H1 (cell line): ENCODE measurements around the gene SEMA3E. TPM values are rescaled to one million over a fixed set of nuclear protein-coding genes. Genes with fewer than 3 reads are reported as not detected.

Experiments used
- CTCF ChIA-PET: fragments of 300-600 bp; sonication (Branson Sonifier 250); formaldehyde crosslinking; loops from one replicate; lab custom pipeline; 2021; ENCODE audit not compliant: partially characterized antibody; lab: Charles Lee
- POLR2A ChIA-PET: fragments of 300-600 bp; sonication (Branson Sonifier 250); formaldehyde crosslinking; loops from one replicate; lab custom pipeline; 2021; ENCODE audit warnings: inconsistent platforms; ENCODE audit not compliant: partially characterized antibody; lab: Charles Lee
- DNase-seq, 2 experiments: peaks; one replicate each; pipeline versions ENCODE4 v3.0.0 to v3.0.0-alpha.2; 2010 to 2022; ENCODE audit warnings: low spot score in 2 of 2, low read depth in 1 of 2, mixed read lengths in 1 of 2
- FAIRE-seq: peaks from 2 replicates; lab custom pipeline; 2011; peaks lifted over from hg19 to GRCh38; lab: Jason Lieb, UNC
- H2AFZ ChIP-seq: 2 replicates; pipeline ENCODE4 v1.8.1; 2012; ENCODE audit warnings: low read length, inconsistent platforms
- H2AK5ac ChIP-seq: 2 replicates; pipeline ENCODE4 v1.6.1; 2013; ENCODE audit warnings: low read depth, low read length
- H2BK120ac ChIP-seq: replicated peaks from 2 replicates; pipeline ENCODE3; 2013; ENCODE audit warnings: low read depth, low read length, inconsistent platforms
- H2BK12ac ChIP-seq: 2 replicates; pipeline ENCODE4 v1.6.1; 2013; ENCODE audit warnings: low read depth, low read length
- H2BK15ac ChIP-seq: 2 replicates; pipeline ENCODE4 v1.6.1; 2013; ENCODE audit warnings: low read length
- H2BK20ac ChIP-seq: 2 replicates; pipeline ENCODE4 v1.6.1; 2013; ENCODE audit warnings: low read length
- H2BK5ac ChIP-seq: 2 replicates; pipeline ENCODE4 v1.6.1; 2013; ENCODE audit warnings: low read depth, low read length
- H3K14ac ChIP-seq: 2 replicates; pipeline ENCODE4 v1.6.1; 2013; ENCODE audit warnings: inconsistent platforms; ENCODE audit not compliant: insufficient read length
- H3K18ac ChIP-seq: 2 replicates; pipeline ENCODE4 v1.6.1; 2013; ENCODE audit warnings: low read length; ENCODE audit errors: extremely low read depth
- H3K23ac ChIP-seq: 2 replicates; pipeline ENCODE4 v1.6.1; 2013; ENCODE audit warnings: inconsistent platforms; ENCODE audit not compliant: insufficient read length
- H3K23me2 ChIP-seq: 2 replicates; pipeline ENCODE4 v1.6.1; 2013; ENCODE audit warnings: low read depth, low read length
- H3K27ac ChIP-seq: 2 replicates; pipeline ENCODE4 v1.6.1; 2011; ENCODE audit warnings: low read depth, low read length, inconsistent platforms
- H3K27me3 ChIP-seq, 4 experiments: replicated peaks in 1 of 4; 1 replicate in 1 of 4; 2 replicates in 3 of 4; pipeline versions ENCODE4 v1.6.1 to v1.8.1; 2011 to 2013; ENCODE audit warnings: low read length in 3 of 4, mild to moderate bottlenecking in 3 of 4, inconsistent platforms in 2 of 4, mixed read lengths in 2 of 4, moderate library complexity in 1 of 4; ENCODE audit not compliant: control insufficient read depth in 3 of 4, insufficient read depth in 3 of 4; ENCODE audit errors: extremely low read depth in 1 of 4
- H3K36me3 ChIP-seq, 4 experiments: 2 replicates each; pipeline versions ENCODE4 v1.6.1 to v1.8.1; 2011 to 2013; ENCODE audit warnings: mild to moderate bottlenecking in 4 of 4, low read length in 3 of 4, moderate library complexity in 2 of 4, control low read depth in 1 of 4, inconsistent platforms in 1 of 4; ENCODE audit not compliant: insufficient read depth in 4 of 4, control insufficient read depth in 2 of 4
- H3K4ac ChIP-seq: replicated peaks from 2 replicates; pipeline ENCODE3; 2013; ENCODE audit warnings: low read length, low read depth, mixed read lengths, inconsistent platforms; ENCODE audit not compliant: insufficient read length
- H3K4me1 ChIP-seq, 4 experiments: replicated peaks in 1 of 4; 1 replicate in 1 of 4; 2 replicates in 3 of 4; pipeline versions ENCODE4 v1.6.1 to v1.8.1; 2011 to 2013; ENCODE audit warnings: low read length in 3 of 4, inconsistent platforms in 2 of 4, mixed read lengths in 1 of 4; ENCODE audit not compliant: insufficient read depth in 4 of 4, control insufficient read depth in 3 of 4
- H3K4me2 ChIP-seq, 2 experiments: 2 replicates each; pipeline versions ENCODE4 v1.6.1 to v1.8.1; 2011 to 2013; ENCODE audit warnings: low read depth in 2 of 2, low read length in 2 of 2, control low read depth in 1 of 2, inconsistent platforms in 1 of 2, mild to moderate bottlenecking in 1 of 2; ENCODE audit not compliant: insufficient read depth in 1 of 2
- H3K4me3 ChIP-seq, 4 experiments: fragments of 200-600, 300-600 bp in 1 of 4; sonication (generic), shearing (Covaris generic), sonication (Bioruptor Twin) in 1 of 4; 2 replicates each; pipeline versions ENCODE4 v1.5.1 to v1.8.1; 2011 to 2016; ENCODE audit warnings: low read length in 4 of 4, low read depth in 3 of 4, control low read depth in 2 of 4, inconsistent platforms in 2 of 4, mild to moderate bottlenecking in 2 of 4, mixed read lengths in 1 of 4, moderate library complexity in 1 of 4; ENCODE audit not compliant: insufficient read depth in 2 of 4; ENCODE audit errors: extremely low read depth in 1 of 4
- H3K56ac ChIP-seq: replicated peaks from 2 replicates; pipeline ENCODE3; 2013; ENCODE audit warnings: low read depth, mild to moderate bottlenecking, mixed read lengths, low read length, inconsistent platforms; ENCODE audit not compliant: insufficient read length
- H3K79me1 ChIP-seq: 2 replicates; pipeline ENCODE4 v1.6.1; 2013; ENCODE audit warnings: low read depth, low read length, control low read depth
- H3K79me2 ChIP-seq, 2 experiments: 2 replicates each; pipeline versions ENCODE4 v1.6.1 to v1.8.1; 2012 to 2013; ENCODE audit warnings: low read length in 2 of 2, mild to moderate bottlenecking in 2 of 2, inconsistent platforms in 1 of 2; ENCODE audit not compliant: insufficient read depth in 2 of 2, control insufficient read depth in 1 of 2
- H3K9ac ChIP-seq, 4 experiments: replicated peaks in 1 of 4; 1 replicate in 1 of 4; 2 replicates in 3 of 4; pipeline versions ENCODE4 v1.6.1 to v1.8.1; 2011 to 2013; ENCODE audit warnings: low read depth in 3 of 4, low read length in 3 of 4, control low read depth in 2 of 4, mild to moderate bottlenecking in 2 of 4, moderate library complexity in 2 of 4, inconsistent platforms in 1 of 4; ENCODE audit errors: extremely low read depth in 1 of 4
- H3K9me3 ChIP-seq, 2 experiments: 2 replicates each; pipeline versions ENCODE4 v1.6.1 to v1.8.1; 2012 to 2013; ENCODE audit warnings: mild to moderate bottlenecking in 2 of 2, moderate library complexity in 2 of 2, control low read depth in 1 of 2, inconsistent platforms in 1 of 2, low read depth in 1 of 2, low read length in 1 of 2, mixed read lengths in 1 of 2; ENCODE audit not compliant: insufficient read depth in 2 of 2
- H4K20me1 ChIP-seq, 2 experiments: replicated peaks in 1 of 2; 2 replicates each; pipeline versions ENCODE3 to v1.8.1; 2011 to 2013; ENCODE audit warnings: inconsistent platforms in 2 of 2, low read length in 2 of 2, mild to moderate bottlenecking in 1 of 2; ENCODE audit not compliant: insufficient read depth in 2 of 2, control insufficient read depth in 1 of 2
- H4K5ac ChIP-seq: 2 replicates; pipeline ENCODE4 v1.6.1; 2013; ENCODE audit warnings: low read length, low read depth, mixed read lengths, inconsistent platforms; ENCODE audit not compliant: insufficient read length
- H4K8ac ChIP-seq: 2 replicates; pipeline ENCODE4 v1.8.0; 2013; ENCODE audit warnings: mild to moderate bottlenecking, moderate library complexity, low read length, inconsistent platforms; ENCODE audit not compliant: insufficient read depth; ENCODE audit errors: extremely low read depth
- H4K91ac ChIP-seq: replicated peaks from 2 replicates; pipeline ENCODE3; 2013; ENCODE audit warnings: low read length, mixed read lengths, inconsistent platforms; ENCODE audit not compliant: insufficient read length
- BACH1 ChIP-seq: IDR thresholded peaks from 2 replicates; pipeline ENCODE4 v1.6.1; 2012; ENCODE audit warnings: low read length, improper control_type of control experiment
- BCL11A ChIP-seq, 2 experiments: IDR thresholded peaks; one replicate each; pipeline ENCODE4 v1.6.1; 2011; ENCODE audit warnings: low read depth in 2 of 2, low read length in 2 of 2, mild to moderate bottlenecking in 2 of 2
- CHD1 ChIP-seq: IDR thresholded peaks from 2 replicates; pipeline ENCODE4 v1.6.1; 2012; ENCODE audit warnings: low read depth, low read length, improper control_type of control experiment
- CHD2 ChIP-seq: IDR thresholded peaks from 2 replicates; pipeline ENCODE4 v1.6.1; 2012; ENCODE audit warnings: low read length, improper control_type of control experiment
- JUND ChIP-seq: IDR thresholded peaks from 2 replicates; pipeline ENCODE4 v1.6.1; 2011; ENCODE audit warnings: mild to moderate bottlenecking, improper control_type of control experiment, low read length
- MAFK ChIP-seq: IDR thresholded peaks from 2 replicates; pipeline ENCODE4 v1.6.1; 2012; ENCODE audit warnings: low read depth, mild to moderate bottlenecking, improper control_type of control experiment, low read length
- POLR2A ChIP-seq, 2 experiments: IDR thresholded peaks; 1 replicate in 1 of 2; 2 replicates in 1 of 2; pipeline ENCODE4 v1.6.1; 2011; ENCODE audit warnings: low read depth in 2 of 2, low read length in 2 of 2, mild to moderate bottlenecking in 2 of 2; ENCODE audit errors: control extremely low read depth in 1 of 2
- POLR2AphosphoS5 ChIP-seq: IDR thresholded peaks from 2 replicates; pipeline ENCODE4 v1.6.1; 2011; ENCODE audit warnings: low read depth, low read length
- RNF2 ChIP-seq: fragments of 200-900, 300-1000 bp; sonication (generic); IDR thresholded peaks from 2 replicates; pipeline ENCODE4 v1.7.1; 2016; ENCODE audit warnings: borderline replicate concordance, low read depth, mild to moderate bottlenecking, antibody characterized with exemption, low read length; ENCODE audit not compliant: poor library complexity, severe bottlenecking; ENCODE audit errors: missing control alignments
- RXRA ChIP-seq: IDR thresholded peaks from 2 replicates; pipeline ENCODE4 v1.6.1; 2011; ENCODE audit warnings: low read depth, mild to moderate bottlenecking, low read length, moderate library complexity; ENCODE audit not compliant: insufficient read depth
- SAP30 ChIP-seq: fragments of 300-600 bp; sonication (generic); IDR thresholded peaks from 2 replicates; pipeline ENCODE4 v1.7.1; 2012; ENCODE audit warnings: low read length, moderate library complexity, mild to moderate bottlenecking, inconsistent platforms; ENCODE audit not compliant: insufficient read depth, insufficient replicate concordance
- SIN3A ChIP-seq, 2 experiments: IDR thresholded peaks in 1 of 2; conservative IDR thresholded peaks in 1 of 2; 2 replicates each; pipeline ENCODE4 v1.6.1; 2011 to 2012; ENCODE audit warnings: low read length in 2 of 2, improper control_type of control experiment in 1 of 2, low read depth in 1 of 2, mild to moderate bottlenecking in 1 of 2
- SUZ12 ChIP-seq: fragments of 200-600 bp; sonication (generic); IDR thresholded peaks from 2 replicates; pipeline ENCODE4 v1.6.1; 2012; ENCODE audit warnings: mild to moderate bottlenecking, inconsistent platforms, low read length, moderate library complexity, mixed read lengths
- WGBS, 2 experiments: shearing (Covaris generic) in 1 of 2; methylation state at CpG; one replicate each; pipeline versions ENCODE4 v1.1.6 to v1.1.7; 2013 to 2015; ENCODE audit warnings: low lambda C conversion rate in 2 of 2, mixed read lengths in 2 of 2, inconsistent platforms in 1 of 2, low coverage in 1 of 2, missing lambda C conversion rate in 1 of 2; ENCODE audit not compliant: insufficient replicate concordance in 2 of 2, insufficient coverage in 1 of 2, insufficient read length in 1 of 2; ENCODE audit errors: extremely low coverage in 1 of 2, missing lambda C conversion rate in 1 of 2; 5-methylcytosine and 5-hydroxymethylcytosine counted together
- polyA plus RNA-seq, 7 experiments: library from polyadenylated mRNA; depleted of rRNA in 3 of 7; stranded (reverse) in 5 of 7; unstranded in 2 of 7; fragments of >200 nt in 5 of 7; fragments of 200-250 nt in 2 of 7; gene quantifications; 1 replicate in 5 of 7; 2 replicates in 1 of 7; 4 replicates in 1 of 7; pipeline versions ENCODE4 v1.2.1 to v1.2.3, GENCODE V29; 2011 to 2013; ENCODE audit warnings: missing spikeins in 2 of 7, mixed read lengths in 2 of 7
- total RNA-seq: library from RNA; stranded (reverse); fragmentation: NEBNext Ultra II Directional; extraction: Animal tissue kit (Norgen Biotek cat#: 25700); gene quantifications from 2 replicates; pipeline ENCODE4 v1.2.1, GENCODE V29; 2021

Gene SEMA3E
- total and polyA plus RNA-seq, 2 of the 8 experiments (the other 6 are each of a cell fraction or from before 2014, with no cell fraction given): 0.93 to 0.94 TPM

DNA sequence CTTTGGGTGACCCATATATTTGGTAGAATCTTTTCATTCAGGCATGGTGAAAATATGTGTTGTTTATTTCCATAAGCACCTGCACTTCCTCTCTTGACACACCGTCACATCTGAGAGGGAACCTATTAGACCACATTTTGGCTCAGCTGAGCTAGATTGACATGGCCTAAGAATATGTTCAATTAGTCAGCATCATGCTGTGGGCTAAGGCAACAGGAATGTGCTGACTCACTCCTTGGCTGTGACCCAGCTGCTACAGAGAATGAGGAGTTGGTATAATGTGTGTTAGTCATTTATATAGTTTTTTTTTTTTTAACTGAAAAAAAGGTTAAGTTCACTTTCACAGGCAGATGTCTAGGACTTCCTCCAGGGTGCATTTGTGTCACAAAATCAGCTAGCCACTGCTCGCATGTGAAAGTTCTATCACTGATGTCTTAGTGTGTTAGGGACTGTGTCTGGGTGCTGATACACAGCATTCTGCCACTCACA, 180.6 kb downstream of the SEMA3E start:
- no peak overlapping the region for H4K8ac ChIP-seq
- no peak overlapping the region for H3K18ac ChIP-seq
- H3K56ac ChIP-seq: no peak overlapping the region
- CTCF ChIA-PET: interaction anchor here (1.1 to 1.6 kb wide), 2 partner anchors 36 to 44 kb away, joined by 3 to 5 read pairs; no protein-coding TSS in a partner anchor
- no peak overlapping the region for H2BK5ac ChIP-seq
- WGBS, 2 experiments: 37% methylated on average over 2 of the region's 2 CpGs; no CpG with 5 or more reads in 1 of the 2 experiments
- H3K4me1 ChIP-seq: peaks cover 0 to 11% (median 3%) of the 10 kb centered on the region in 4 experiments; a peak in 3 of 7 replicates
- H4K5ac ChIP-seq: no peak overlapping the region
- H2BK12ac ChIP-seq: no peak overlapping the region
- no peak overlapping the region for H2BK15ac ChIP-seq
- FAIRE-seq (peak; percentile 97), DNase-seq (no peak)
- H3K9me3 ChIP-seq: no peaks in the 10 kb centered on the region
- no peak overlapping the region for H3K23ac ChIP-seq
- H3K79me1 ChIP-seq: no peaks in the 10 kb centered on the region
- H3K36me3 ChIP-seq: peaks cover 0 to 21% (median 10%) of the 10 kb centered on the region in 4 experiments; a peak in 4 of 8 replicates
- H2BK120ac ChIP-seq: no peak overlapping the region
- H4K91ac ChIP-seq: no peak overlapping the region
- H3K27me3 ChIP-seq: peaks cover 0 to 1% (median 0%) of the 10 kb centered on the region in 4 experiments; a peak in 1 of 7 replicates
- no peak overlapping the region for H3K4ac ChIP-seq
- H3K23me2 ChIP-seq: no peaks in the 10 kb centered on the region
- peaks cover 0 to 5% of the 10 kb centered on the region in 2 experiments; a peak in 2 of 4 replicates for H3K79me2 ChIP-seq
- no peak overlapping the region for H2AFZ ChIP-seq
- H3K14ac ChIP-seq: no peak overlapping the region
- POLR2A ChIA-PET: interaction anchor here (0.6 to 5.8 kb wide), 13 partner anchors 10 to 373 kb away, joined by 3 to 135 read pairs (median 6); no protein-coding TSS in a partner anchor
- H2BK20ac ChIP-seq: no peak overlapping the region
- H3K4me3 ChIP-seq: no peak overlapping the region
- H3K9ac ChIP-seq: no peak overlapping the region
- peaks cover 1 to 3% of the 10 kb centered on the region in 2 experiments for H4K20me1 ChIP-seq
- H3K27ac ChIP-seq: no peak overlapping the region
- no peak overlapping the region; the same call in 1 of the 2 replicates for H2AK5ac ChIP-seq
- peak overlapping the region in 1 of 2 experiments; percentile 51; a peak in 2 of 4 replicates for H3K4me2 ChIP-seq
- TF ChIP-seq RXRA (no peak), CHD1 (no peak), BCL11A (IDR thresholded peaks at IDR 0.05; ENCODE audit: low read depth in 2 of 2, low read length in 2 of 2) (peak in 1 of 2 experiments; percentile 47), JUND (peak; percentile 91), CHD2 (peak; percentile 28; the same call in 1 of the 2 replicates), BACH1 (peak; percentile 100), POLR2A (IDR thresholded peaks at IDR 0.05; ENCODE audit: control extremely low read depth in 1 of 2, low read depth in 2 of 2, low read length in 2 of 2) (peak; percentile 84 to 88), SIN3A (conservative IDR thresholded peaks at IDR 0.05 in 1 of 2, IDR thresholded peaks at IDR 0.05 in 1 of 2; ENCODE audit: low read depth in 1 of 2, low read length in 2 of 2) (peak; percentile 92 to 97; a peak in 3 of 4 replicates), SAP30 (peak; percentile 47), MAFK (peak; percentile 99), POLR2AphosphoS5 (peak; percentile 98), SUZ12 (no peak), RNF2 (no peak)
